HepG2 (cell line): ENCODE results near the gene SLC12A3. TPM values are rescaled to one million over a fixed set of nuclear protein-coding genes. Genes with fewer than 3 reads are reported as not detected.

Experiments
- ARID2 ChIP-seq: sonication (generic); formaldehyde crosslinking; IDR thresholded peaks from 2 replicates; pipeline ENCODE4 v1.8.1; 2022; ENCODE audit warnings: mild to moderate bottlenecking, missing genetic modification reagents, borderline replicate concordance
- BRCA1 ChIP-seq: sonication (generic); formaldehyde crosslinking; IDR thresholded peaks from 2 replicates; pipeline ENCODE4 v1.4.0; 2020; ENCODE audit warnings: missing genetic modification reagents
- CBX5 ChIP-seq: sonication (generic); formaldehyde crosslinking; IDR thresholded peaks from 2 replicates; pipeline ENCODE4 v1.4.0; 2020; ENCODE audit warnings: missing genetic modification reagents, borderline replicate concordance
- KDM5A ChIP-seq: fragments of 200-600 bp; sonication (generic); IDR thresholded peaks from 2 replicates; pipeline ENCODE4 v1.7.0; 2018; ENCODE audit warnings: antibody characterized with exemption, mild to moderate bottlenecking, low read length, borderline replicate concordance
- PCBP2 ChIP-seq: fragments of 200-400 bp; formaldehyde crosslinking; optimal IDR thresholded peaks from 2 replicates; pipeline ENCODE3; 2018; ENCODE audit warnings: low read length, low read depth; ENCODE audit not compliant: poor library complexity, severe bottlenecking
- PITX1 ChIP-seq: sonication (generic); formaldehyde crosslinking; IDR thresholded peaks from 2 replicates; pipeline ENCODE4 v1.5.1; 2020; ENCODE audit warnings: mild to moderate bottlenecking, missing genetic modification reagents
- POGZ ChIP-seq: sonication (generic); formaldehyde crosslinking; IDR thresholded peaks from 2 replicates; pipeline ENCODE4 v1.4.0; 2020; ENCODE audit warnings: mild to moderate bottlenecking, missing genetic modification reagents
- PRMT3 ChIP-seq: sonication (generic); formaldehyde crosslinking; IDR thresholded peaks from 2 replicates; pipeline ENCODE4 v1.8.1; 2022; ENCODE audit warnings: low read depth, mild to moderate bottlenecking, moderate library complexity, missing genetic modification reagents, borderline replicate concordance
- SP140L ChIP-seq: sonication (generic); formaldehyde crosslinking; IDR thresholded peaks from 2 replicates; pipeline ENCODE4 v1.4.0; 2020; ENCODE audit warnings: missing genetic modification reagents, borderline replicate concordance
- ZMAT3 ChIP-seq: sonication (generic); formaldehyde crosslinking; conservative IDR thresholded peaks from 2 replicates; pipeline ENCODE4 v1.7.0; 2021; ENCODE audit warnings: missing genetic modification reagents
- ZNF232 ChIP-seq: sonication (generic); formaldehyde crosslinking; IDR thresholded peaks from 2 replicates; pipeline ENCODE4 v1.4.0; 2020; ENCODE audit warnings: missing genetic modification reagents, borderline replicate concordance
- ZNF317 ChIP-seq: sonication (generic); formaldehyde crosslinking; IDR thresholded peaks from 2 replicates; pipeline ENCODE4 v1.5.0; 2020; ENCODE audit warnings: mild to moderate bottlenecking, missing genetic modification reagents
- ZNF431 ChIP-seq: sonication (generic); formaldehyde crosslinking; IDR thresholded peaks from 2 replicates; pipeline ENCODE4 v1.9.0; 2022; ENCODE audit warnings: missing genetic modification reagents, low read depth, mild to moderate bottlenecking, borderline replicate concordance
- ZNF563 ChIP-seq: sonication (generic); formaldehyde crosslinking; IDR thresholded peaks from 2 replicates; pipeline ENCODE4 v1.8.0; 2022; ENCODE audit warnings: mild to moderate bottlenecking, moderate library complexity, missing genetic modification reagents
- ZNF773 ChIP-seq: sonication (generic); formaldehyde crosslinking; IDR thresholded peaks from 2 replicates; pipeline ENCODE4 v1.4.0; 2020; ENCODE audit warnings: missing genetic modification reagents, borderline replicate concordance
- polyA plus RNA-seq, 8 experiments: library from polyadenylated mRNA; depleted of rRNA in 3 of 8; stranded (reverse) in 7 of 8; unstranded in 1 of 8; fragments of >200 nt; fragmentation: Illumina TruSeq in 4 of 8; extraction: Trizol in 4 of 8; gene quantifications; 2 replicates each; pipeline versions ENCODE4 v1.2.1 to v1.2.3, GENCODE V29; 2011 to 2016; ENCODE audit warnings: low read depth in 4 of 8, missing spikeins in 1 of 8, mixed read lengths in 1 of 8; ENCODE audit not compliant: insufficient read depth in 1 of 8
- total RNA-seq, 5 experiments: library from RNA; depleted of rRNA; stranded (reverse); fragments of >200 nt; fragmentation: Illumina TruSeq; extraction: Trizol; gene quantifications; 2 replicates each; pipeline ENCODE4 v1.2.3, GENCODE V29; 2016; ENCODE audit warnings: low read depth in 1 of 5
- TF ChIP-seq, protein P1 (sequence below), 2 experiments: sonication (generic) in 1 of 2; formaldehyde crosslinking in 1 of 2; IDR thresholded peaks; 2 replicates each; pipeline versions ENCODE4 v1.4.0 to v1.6.1; 2018 to 2020; ENCODE audit warnings: missing genetic modification reagents in 2 of 2, borderline replicate concordance in 1 of 2, low read depth in 1 of 2, mild to moderate bottlenecking in 1 of 2, missing biosample characterization in 1 of 2
- TF ChIP-seq, protein P2 (sequence below): sonication (generic); formaldehyde crosslinking; IDR thresholded peaks from 2 replicates; pipeline ENCODE4 v1.5.1; 2020; ENCODE audit warnings: missing genetic modification reagents, mild to moderate bottlenecking, borderline replicate concordance
- TF ChIP-seq, protein P3 (sequence below): sonication (generic); formaldehyde crosslinking; IDR thresholded peaks from 2 replicates; pipeline ENCODE4 v1.4.0; 2020; ENCODE audit warnings: missing genetic modification reagents
- TF ChIP-seq, protein P4 (sequence below): sonication (generic); formaldehyde crosslinking; IDR thresholded peaks from 2 replicates; pipeline ENCODE4 v1.4.0; 2020; ENCODE audit warnings: missing genetic modification reagents
- TF ChIP-seq, protein P5 (sequence below): IDR thresholded peaks from 2 replicates; pipeline ENCODE4 v1.6.1; 2018; ENCODE audit warnings: missing genetic modification reagents, mild to moderate bottlenecking, missing compliant biosample characterization

SLC12A3 gene
- total and polyA plus RNA-seq, 2 of the 13 experiments (the other 11 are each of a cell fraction or from before 2014, with no cell fraction given), result 6.2 TPM; not detected in 1

DNA sequence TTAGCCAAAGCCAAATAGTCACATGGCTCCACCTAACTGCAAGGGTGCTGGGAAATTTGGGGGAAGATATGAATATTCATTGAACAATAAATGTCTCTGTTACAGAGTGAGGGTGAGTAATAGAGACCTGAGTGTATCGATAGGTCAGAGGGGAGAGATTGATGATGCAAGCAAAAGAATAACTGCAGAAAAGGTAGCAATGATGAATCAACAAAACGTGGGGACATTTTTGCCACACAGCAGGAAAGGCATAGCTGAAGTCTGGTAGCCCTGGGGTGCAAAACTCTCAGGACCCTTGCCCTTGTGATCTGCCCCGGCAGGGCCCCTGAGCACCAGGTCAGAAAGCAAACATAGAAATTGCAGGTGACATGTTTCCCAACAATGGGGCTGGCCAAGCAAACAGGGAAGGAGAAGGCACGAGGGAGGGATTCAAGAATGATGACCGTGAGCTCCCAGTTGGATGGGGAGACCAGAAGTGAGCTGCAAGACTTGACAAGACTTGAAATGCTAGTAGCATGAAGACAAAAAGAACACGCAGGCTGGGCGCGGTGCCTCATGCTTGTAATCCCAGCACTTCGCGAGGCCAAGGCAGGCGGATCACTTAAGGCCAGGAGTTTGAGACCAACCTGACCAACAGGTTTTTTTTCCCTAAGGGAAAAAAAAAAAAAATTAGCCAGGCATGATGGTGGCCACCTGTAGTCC is 54.2 kb downstream of the SLC12A3 start (continued):
- TF ChIP-seq, protein P1, sequence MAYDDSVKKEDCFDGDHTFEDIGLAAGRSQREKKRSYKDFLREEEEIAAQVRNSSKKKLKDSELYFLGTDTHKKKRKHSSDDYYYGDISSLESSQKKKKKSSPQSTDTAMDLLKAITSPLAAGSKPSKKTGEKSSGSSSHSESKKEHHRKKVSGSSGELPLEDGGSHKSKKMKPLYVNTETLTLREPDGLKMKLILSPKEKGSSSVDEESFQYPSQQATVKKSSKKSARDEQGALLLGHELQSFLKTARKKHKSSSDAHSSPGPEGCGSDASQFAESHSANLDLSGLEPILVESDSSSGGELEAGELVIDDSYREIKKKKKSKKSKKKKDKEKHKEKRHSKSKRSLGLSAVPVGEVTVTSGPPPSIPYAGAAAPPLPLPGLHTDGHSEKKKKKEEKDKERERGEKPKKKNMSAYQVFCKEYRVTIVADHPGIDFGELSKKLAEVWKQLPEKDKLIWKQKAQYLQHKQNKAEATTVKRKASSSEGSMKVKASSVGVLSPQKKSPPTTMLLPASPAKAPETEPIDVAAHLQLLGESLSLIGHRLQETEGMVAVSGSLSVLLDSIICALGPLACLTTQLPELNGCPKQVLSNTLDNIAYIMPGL (CRISPR knock-in tag; IDR thresholded peaks at IDR 0.05; ENCODE audit: borderline replicate concordance in 1 of 2, low read depth in 1 of 2), result peak in 1 of 2 experiments; percentile 58; a peak in 1 of 4 replicates
- TF ChIP-seq ZNF317 (CRISPR knock-in tag) (peak; percentile 46; the same call in 1 of the 2 replicates), ZNF563 (CRISPR knock-in tag) (no peak), ARID2 (no peak), ZMAT3 (peak; percentile 64; the same call in 1 of the 2 replicates), PRMT3 (CRISPR knock-in tag) (0 out of 2 replicates have a peak, but pooled peaks have one; percentile 30), KDM5A (no peak), BRCA1 (CRISPR knock-in tag) (0 out of 2 replicates have a peak, but pooled peaks have one; percentile 58), POGZ (CRISPR knock-in tag) (peak; percentile 95), ZNF773 (CRISPR knock-in tag) (no peak), ZNF431 (CRISPR knock-in tag) (0 out of 2 replicates have a peak, but pooled peaks have one; percentile 43), PITX1 (CRISPR knock-in tag) (peak; percentile 86; the same call in 1 of the 2 replicates), SP140L (peak; percentile 68; the same call in 1 of the 2 replicates), ZNF232 (CRISPR knock-in tag) (peak; percentile 59; the same call in 1 of the 2 replicates), PCBP2 (no peak), CBX5 (CRISPR knock-in tag) (peak; percentile 85; the same call in 1 of the 2 replicates)
- TF ChIP-seq, protein P2, sequence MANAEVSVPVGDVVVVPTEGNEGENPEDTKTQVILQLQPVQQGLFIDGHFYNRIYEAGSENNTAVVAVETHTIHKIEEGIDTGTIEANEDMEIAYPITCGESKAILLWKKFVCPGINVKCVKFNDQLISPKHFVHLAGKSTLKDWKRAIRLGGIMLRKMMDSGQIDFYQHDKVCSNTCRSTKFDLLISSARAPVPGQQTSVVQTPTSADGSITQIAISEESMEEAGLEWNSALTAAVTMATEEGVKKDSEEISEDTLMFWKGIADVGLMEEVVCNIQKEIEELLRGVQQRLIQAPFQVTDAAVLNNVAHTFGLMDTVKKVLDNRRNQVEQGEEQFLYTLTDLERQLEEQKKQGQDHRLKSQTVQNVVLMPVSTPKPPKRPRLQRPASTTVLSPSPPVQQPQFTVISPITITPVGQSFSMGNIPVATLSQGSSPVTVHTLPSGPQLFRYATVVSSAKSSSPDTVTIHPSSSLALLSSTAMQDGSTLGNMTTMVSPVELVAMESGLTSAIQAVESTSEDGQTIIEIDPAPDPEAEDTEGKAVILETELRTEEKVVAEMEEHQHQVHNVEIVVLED (CRISPR knock-in tag), result no peak; the same call in 1 of the 2 replicates
- TF ChIP-seq, protein P3, sequence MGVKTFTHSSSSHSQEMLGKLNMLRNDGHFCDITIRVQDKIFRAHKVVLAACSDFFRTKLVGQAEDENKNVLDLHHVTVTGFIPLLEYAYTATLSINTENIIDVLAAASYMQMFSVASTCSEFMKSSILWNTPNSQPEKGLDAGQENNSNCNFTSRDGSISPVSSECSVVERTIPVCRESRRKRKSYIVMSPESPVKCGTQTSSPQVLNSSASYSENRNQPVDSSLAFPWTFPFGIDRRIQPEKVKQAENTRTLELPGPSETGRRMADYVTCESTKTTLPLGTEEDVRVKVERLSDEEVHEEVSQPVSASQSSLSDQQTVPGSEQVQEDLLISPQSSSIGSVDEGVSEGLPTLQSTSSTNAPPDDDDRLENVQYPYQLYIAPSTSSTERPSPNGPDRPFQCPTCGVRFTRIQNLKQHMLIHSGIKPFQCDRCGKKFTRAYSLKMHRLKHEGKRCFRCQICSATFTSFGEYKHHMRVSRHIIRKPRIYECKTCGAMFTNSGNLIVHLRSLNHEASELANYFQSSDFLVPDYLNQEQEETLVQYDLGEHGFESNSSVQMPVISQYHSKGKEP (CRISPR knock-in tag), result no peak
- TF ChIP-seq, protein P4, sequence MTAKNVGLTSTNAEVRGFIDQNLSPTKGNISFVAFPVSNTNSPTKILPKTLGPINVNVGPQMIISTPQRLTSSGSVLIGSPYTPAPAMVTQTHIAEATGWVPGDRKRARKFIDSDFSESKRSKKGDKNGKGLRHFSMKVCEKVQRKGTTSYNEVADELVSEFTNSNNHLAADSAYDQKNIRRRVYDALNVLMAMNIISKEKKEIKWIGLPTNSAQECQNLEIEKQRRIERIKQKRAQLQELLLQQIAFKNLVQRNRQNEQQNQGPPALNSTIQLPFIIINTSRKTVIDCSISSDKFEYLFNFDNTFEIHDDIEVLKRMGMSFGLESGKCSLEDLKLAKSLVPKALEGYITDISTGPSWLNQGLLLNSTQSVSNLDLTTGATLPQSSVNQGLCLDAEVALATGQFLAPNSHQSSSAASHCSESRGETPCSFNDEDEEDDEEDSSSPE (CRISPR knock-in tag), result peak; percentile 66; the same call in 1 of the 2 replicates
- TF ChIP-seq, protein P5, sequence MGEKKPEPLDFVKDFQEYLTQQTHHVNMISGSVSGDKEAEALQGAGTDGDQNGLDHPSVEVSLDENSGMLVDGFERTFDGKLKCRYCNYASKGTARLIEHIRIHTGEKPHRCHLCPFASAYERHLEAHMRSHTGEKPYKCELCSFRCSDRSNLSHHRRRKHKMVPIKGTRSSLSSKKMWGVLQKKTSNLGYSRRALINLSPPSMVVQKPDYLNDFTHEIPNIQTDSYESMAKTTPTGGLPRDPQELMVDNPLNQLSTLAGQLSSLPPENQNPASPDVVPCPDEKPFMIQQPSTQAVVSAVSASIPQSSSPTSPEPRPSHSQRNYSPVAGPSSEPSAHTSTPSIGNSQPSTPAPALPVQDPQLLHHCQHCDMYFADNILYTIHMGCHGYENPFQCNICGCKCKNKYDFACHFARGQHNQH, result peak; percentile 82
